ENCODE results near the gene SLC6A7.

GRCh38 chr5:150245808-150246207, 55.9 kb downstream of the SLC6A7 start:
- no peak for TF ChIP-seq GATA3 (IDR thresholded peaks at IDR 0.05; ENCODE audit: low read depth, low read length)
- TF ChIP-seq GATA2 (IDR thresholded peaks at IDR 0.05; ENCODE audit: low read depth, low read length) = no peak
